AG09309 (cell line): ENCODE results near the gene ADIPOR2.

ENCODE experiments used
- DNase-seq: peaks from one replicate; pipeline ENCODE4 v3.0.0-alpha.2; 2010; ENCODE audit warnings: low read depth
- H3K4me3 ChIP-seq: 2 replicates; pipeline ENCODE4 v1.5.1; 2011; ENCODE audit warnings: mild to moderate bottlenecking, low read depth, low read length, moderate library complexity; ENCODE audit not compliant: control insufficient read depth
- TF ChIP-seq, protein P1 (sequence below): IDR thresholded peaks from 2 replicates; pipeline ENCODE4 v1.5.1; 2011; ENCODE audit warnings: mild to moderate bottlenecking, low read depth, low read length, inconsistent platforms; ENCODE audit not compliant: insufficient read depth, control insufficient read depth; ENCODE audit errors: missing control alignments

ADIPOR2 gene

DNA sequence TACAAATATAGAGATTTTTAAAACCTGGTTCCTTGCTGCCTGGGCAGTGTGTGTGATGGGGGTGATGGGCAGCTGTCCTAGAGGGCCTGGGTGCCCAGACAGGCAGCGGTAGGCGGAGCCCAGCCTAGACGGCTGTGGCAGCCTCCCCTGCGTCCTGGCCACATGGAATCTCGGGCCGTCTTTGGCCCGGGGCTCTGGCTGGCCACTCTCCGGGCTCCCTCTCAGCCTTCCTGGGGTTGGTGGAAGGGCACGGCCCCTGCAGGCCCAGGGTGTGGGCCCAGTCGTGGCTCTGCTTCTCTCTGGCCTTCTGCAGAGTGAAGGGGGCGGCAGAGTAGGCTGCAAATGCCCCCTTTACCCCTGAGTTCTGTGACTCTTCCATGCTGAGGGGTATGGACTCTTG lies 131.8 kb downstream of the ADIPOR2 start:
- TF ChIP-seq, protein P1, sequence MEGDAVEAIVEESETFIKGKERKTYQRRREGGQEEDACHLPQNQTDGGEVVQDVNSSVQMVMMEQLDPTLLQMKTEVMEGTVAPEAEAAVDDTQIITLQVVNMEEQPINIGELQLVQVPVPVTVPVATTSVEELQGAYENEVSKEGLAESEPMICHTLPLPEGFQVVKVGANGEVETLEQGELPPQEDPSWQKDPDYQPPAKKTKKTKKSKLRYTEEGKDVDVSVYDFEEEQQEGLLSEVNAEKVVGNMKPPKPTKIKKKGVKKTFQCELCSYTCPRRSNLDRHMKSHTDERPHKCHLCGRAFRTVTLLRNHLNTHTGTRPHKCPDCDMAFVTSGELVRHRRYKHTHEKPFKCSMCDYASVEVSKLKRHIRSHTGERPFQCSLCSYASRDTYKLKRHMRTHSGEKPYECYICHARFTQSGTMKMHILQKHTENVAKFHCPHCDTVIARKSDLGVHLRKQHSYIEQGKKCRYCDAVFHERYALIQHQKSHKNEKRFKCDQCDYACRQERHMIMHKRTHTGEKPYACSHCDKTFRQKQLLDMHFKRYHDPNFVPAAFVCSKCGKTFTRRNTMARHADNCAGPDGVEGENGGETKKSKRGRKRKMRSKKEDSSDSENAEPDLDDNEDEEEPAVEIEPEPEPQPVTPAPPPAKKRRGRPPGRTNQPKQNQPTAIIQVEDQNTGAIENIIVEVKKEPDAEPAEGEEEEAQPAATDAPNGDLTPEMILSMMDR = no peak
- no peak for DNase-seq
- no peak overlapping the region for H3K4me3 ChIP-seq

DNA sequence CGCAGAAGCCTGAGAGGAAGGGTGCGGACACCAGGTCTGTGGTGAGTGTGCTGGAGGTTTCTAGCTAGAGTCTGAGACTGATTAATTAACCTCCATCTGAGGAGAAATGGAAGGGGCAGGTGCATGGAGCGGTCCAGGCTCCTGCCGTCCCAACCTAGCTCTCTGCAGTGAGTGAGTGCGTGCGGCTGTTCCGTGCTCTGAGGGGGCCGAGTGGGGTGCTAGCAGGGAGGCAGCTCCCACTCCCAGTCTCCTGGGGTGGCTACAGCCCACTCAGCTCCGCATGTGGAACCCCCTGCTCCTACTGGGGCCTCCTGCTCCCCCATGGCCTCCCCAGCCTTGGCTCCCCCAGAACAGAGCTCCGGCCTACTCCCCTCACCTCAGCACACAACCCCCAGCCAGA lies 132.4 kb downstream of the ADIPOR2 start:
- DNase-seq = no peak
- no peak overlapping the region for H3K4me3 ChIP-seq
- TF ChIP-seq, protein P1 = no peak

DNA sequence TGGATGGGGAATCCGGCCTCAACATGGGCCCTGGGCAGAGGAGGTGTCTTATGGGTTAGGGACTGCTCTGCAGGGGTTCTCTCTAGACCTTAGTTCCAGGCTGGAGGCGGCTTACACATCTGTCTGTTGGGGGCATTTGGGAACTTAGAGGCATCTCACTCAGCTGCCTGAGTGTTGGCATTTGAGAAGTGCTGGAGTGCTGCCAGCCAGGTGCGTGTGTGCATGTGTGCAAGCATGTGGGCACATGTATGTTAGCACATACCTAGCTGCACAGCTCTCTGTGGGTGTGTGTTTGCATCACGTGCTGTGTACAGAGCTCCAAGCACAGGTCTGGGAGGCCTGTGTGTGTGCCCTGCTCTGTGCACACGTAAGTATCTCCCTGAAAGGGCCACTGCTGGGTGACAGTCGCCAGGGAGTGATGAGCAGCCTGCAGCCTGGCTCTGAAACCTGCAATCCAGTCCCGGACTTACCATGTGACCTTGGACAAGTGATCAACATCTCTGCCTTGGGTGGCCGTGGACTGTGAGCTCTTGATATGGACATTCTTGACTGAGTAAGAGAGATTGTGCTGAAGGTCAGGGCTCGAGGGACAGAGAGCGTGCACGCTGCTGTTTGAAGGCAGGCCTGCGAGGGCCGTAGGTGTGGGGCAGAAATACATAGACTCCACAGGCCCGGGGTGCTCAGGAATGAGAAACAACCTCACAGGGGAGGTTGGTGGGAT lies 134.7 kb downstream of the ADIPOR2 start:
- no peak overlapping the region for H3K4me3 ChIP-seq
- TF ChIP-seq, protein P1 = no peak
- no peak for DNase-seq

DNA sequence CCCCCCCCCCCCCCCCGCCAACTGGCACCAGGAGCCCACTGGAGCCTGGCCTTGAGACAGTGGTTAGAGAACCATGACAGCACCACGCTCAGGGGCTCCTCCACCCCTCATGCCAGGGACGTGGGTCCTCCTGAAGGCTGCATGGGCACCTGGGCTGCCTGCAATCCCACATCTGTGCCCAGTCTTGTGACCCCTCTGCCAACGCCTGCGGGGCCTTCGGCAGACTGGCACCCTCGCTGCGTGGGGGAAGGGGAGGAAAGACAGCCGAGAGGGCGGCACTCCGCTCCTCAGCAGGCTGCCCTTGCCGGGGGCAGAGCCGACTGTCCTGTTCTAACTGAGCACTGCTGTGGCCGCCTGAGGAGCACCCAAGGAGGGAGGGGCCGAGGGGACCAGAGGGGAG lies 135.5 kb downstream of the ADIPOR2 start:
- DNase-seq = no peak
- no peak overlapping the region for H3K4me3 ChIP-seq
- TF ChIP-seq, protein P1 = no peak

DNA sequence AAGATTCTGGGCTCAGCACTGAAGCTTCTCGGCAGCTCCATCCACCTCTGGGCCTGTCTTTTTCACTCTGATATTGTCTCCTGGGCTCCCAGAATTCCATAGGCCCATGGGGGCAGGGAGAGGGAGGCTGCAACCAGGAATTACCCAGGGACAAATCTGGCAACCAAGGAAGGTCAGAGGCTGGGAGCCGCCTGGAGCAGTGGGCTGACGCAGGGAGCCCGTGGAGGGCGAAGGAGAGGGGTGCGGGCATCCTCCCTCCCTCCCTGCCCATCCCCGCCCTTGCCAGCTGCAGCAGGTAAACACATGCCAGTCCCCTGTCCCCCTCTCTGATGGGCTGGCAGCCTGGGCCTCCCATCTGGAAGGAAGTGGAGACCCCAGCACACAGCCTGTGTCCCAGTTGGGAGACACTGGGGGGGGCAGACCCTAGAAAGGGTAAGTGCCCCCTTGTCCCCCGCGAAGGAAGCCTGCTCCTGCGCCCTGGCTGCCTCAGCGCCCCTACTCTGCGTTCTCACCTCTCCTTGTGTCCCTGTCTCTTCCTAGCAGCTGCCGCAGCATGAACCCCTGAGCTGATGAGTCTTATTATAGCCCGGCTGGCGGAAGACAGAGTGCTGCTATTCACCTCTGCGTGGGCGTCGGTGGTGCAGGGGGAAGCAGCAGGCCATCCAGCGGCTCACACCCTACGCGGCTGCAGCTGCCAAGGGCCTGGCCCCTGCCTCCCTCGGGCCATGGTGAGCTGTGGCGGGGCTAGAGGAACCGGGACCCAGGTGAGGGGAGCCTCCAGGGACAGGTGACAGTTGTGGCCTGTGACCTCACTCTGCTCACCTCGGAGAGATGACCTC lies 136.2 kb downstream of the ADIPOR2 start:
- DNase-seq = no peak
- no peak overlapping the region for H3K4me3 ChIP-seq

DNA sequence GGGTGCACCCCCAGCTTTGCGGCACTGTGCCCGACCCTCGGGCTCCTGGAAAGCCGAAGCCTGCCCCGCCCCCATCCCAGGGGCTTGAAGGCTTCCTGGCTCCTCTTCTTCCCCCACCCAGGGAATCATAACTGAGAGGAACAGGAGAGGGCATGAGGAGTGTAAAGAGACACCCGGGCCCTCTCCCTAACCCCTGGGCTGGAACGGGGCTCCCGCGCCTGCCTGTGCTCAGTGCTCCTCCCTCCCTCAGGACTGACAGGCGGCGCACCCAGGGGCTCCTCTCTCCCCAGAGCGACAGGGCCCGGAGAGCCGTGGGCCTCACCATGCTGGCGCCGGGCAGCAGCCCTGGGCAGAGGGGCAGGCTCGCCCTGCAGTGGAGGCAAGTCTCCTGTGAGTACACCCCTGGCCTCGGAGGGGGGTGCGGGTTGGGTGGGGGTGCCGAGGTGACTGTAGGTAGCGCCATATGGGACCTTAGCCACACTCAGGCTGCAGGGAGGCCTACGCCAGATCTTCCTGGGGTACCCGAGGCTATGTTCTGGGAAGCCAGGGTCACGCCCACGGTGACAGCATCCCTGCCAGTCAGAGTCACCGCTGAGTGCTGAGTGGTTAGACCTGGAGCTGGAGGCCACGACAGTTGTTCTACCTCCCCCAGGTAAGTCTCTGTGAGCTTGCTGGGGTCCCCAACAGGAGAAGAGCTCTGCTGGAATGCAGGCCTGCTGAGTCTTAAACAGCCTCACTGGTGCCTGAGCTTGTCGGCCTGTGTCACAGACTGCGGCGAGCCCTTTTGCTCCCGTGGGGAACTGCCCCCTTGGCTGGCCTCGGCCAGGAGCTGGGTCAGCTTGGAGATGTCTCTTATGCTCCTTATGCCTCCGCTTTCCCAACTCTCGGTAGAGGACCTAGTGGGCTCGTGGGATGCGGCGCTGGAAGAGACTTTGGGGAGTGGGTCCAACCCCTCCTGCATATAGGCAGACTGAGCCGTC lies 137.2 kb downstream of the ADIPOR2 start:
- H3K4me3 ChIP-seq = no peak overlapping the region
- TF ChIP-seq, protein P1 = no peak
- DNase-seq = no peak

More for the DNA sequence above, 136.2 kb downstream of the ADIPOR2 start:
- TF ChIP-seq, protein P1 = no peak
